Astrocyte of the cerebellum (primary cell): Measurements from ENCODE around the gene PCSK9.

Experiments
- DNase-seq: peaks from one replicate; pipeline ENCODE4 v3.0.0-alpha.2; 2011; ENCODE audit warnings: low read depth
- H3K4me3 ChIP-seq: 2 replicates; pipeline ENCODE4 v1.5.1; 2011; ENCODE audit warnings: mild to moderate bottlenecking, low read depth, low read length, moderate library complexity
- in situ Hi-C: cut with HindIII; loops from 2 replicates; pipeline ENCODE4 v1.10.0; 2017; ENCODE audit warnings: low sequenced_read_pairs
- TF ChIP-seq, protein P1 (sequence below): IDR thresholded peaks from 2 replicates; pipeline ENCODE4 v1.5.1; 2012; ENCODE audit warnings: low read length, low read depth, moderate library complexity, mild to moderate bottlenecking; ENCODE audit errors: missing control alignments

PCSK9 gene

DNA sequence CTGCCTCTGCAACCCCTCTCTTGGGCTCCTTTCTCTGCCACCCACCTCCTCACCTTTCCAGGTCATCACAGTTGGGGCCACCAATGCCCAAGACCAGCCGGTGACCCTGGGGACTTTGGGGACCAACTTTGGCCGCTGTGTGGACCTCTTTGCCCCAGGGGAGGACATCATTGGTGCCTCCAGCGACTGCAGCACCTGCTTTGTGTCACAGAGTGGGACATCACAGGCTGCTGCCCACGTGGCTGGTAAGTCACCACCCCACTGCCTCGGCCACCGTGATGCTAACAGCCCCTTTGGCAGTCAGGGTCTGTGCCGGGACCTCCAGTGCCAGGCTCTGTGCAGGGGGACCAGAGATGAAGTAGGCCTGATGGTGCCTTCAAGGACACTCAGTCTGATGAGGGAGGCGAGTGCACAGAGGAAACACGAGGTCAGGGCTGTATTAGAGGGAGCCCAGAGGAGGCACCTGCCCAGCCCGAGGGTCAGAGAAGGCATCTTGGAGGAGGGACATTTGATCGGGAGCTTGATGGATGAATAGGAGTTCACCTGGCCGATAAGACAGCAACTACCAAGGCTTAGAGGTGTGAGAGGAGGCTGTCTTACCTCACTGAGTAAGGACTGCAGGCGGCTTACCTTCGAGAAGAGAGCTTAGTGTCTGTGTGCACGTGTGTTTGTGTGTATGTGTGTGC lies 18.1 kb downstream of the PCSK9 start:
- in situ Hi-C loops: no loop called here
- TF ChIP-seq, protein P1, sequence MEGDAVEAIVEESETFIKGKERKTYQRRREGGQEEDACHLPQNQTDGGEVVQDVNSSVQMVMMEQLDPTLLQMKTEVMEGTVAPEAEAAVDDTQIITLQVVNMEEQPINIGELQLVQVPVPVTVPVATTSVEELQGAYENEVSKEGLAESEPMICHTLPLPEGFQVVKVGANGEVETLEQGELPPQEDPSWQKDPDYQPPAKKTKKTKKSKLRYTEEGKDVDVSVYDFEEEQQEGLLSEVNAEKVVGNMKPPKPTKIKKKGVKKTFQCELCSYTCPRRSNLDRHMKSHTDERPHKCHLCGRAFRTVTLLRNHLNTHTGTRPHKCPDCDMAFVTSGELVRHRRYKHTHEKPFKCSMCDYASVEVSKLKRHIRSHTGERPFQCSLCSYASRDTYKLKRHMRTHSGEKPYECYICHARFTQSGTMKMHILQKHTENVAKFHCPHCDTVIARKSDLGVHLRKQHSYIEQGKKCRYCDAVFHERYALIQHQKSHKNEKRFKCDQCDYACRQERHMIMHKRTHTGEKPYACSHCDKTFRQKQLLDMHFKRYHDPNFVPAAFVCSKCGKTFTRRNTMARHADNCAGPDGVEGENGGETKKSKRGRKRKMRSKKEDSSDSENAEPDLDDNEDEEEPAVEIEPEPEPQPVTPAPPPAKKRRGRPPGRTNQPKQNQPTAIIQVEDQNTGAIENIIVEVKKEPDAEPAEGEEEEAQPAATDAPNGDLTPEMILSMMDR: no peak
- DNase-seq: no peak
- H3K4me3 ChIP-seq: no peak overlapping the region

- in situ Hi-C loops: no loop called here
Observed at GRCh38 chr1:55057956-55058298, 18.6 kb downstream of the PCSK9 start.

DNA sequence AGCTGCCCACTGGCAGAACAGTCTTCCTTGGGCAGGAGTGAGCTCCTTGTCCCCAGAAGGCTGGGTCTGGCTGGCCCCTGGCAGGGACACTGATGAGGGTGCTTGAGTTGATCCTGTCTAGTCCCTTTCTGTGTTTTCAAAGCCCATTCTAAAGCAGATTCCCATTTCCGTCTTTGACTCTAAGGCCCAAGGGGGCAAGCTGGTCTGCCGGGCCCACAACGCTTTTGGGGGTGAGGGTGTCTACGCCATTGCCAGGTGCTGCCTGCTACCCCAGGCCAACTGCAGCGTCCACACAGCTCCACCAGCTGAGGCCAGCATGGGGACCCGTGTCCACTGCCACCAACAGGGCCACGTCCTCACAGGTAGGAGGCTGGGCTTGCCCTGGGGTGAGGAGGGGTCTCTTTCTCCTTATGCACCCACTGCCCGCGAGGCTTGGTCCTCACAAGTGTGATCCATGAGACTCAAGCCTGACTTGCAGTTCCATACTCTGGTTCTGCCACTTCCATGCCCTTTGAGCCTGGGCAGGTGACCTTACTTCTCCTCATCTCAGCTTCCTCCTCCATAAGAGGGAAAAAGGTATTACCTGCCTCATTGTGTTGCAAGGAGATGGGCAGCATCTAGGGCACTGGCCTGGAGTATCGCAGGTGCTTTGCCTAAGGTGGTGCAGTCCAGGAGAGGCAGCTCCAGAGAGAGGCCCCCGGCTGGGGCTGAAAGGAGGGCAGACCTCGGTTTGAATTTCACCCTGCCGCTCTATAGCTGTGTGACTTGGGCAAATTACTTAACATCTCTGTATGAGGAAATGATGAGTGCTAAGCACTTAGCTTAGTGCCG lies 20.2 kb downstream of the PCSK9 start:
- TF ChIP-seq, protein P1: no peak
- no peak overlapping the region for H3K4me3 ChIP-seq
- in situ Hi-C loops: no loop called here
- no peak for DNase-seq

More at GRCh38 chr1:55057956-55058298, 18.6 kb downstream of the PCSK9 start:
- DNase-seq: no peak
- H3K4me3 ChIP-seq: no peak overlapping the region
- TF ChIP-seq, protein P1: no peak

DNA sequence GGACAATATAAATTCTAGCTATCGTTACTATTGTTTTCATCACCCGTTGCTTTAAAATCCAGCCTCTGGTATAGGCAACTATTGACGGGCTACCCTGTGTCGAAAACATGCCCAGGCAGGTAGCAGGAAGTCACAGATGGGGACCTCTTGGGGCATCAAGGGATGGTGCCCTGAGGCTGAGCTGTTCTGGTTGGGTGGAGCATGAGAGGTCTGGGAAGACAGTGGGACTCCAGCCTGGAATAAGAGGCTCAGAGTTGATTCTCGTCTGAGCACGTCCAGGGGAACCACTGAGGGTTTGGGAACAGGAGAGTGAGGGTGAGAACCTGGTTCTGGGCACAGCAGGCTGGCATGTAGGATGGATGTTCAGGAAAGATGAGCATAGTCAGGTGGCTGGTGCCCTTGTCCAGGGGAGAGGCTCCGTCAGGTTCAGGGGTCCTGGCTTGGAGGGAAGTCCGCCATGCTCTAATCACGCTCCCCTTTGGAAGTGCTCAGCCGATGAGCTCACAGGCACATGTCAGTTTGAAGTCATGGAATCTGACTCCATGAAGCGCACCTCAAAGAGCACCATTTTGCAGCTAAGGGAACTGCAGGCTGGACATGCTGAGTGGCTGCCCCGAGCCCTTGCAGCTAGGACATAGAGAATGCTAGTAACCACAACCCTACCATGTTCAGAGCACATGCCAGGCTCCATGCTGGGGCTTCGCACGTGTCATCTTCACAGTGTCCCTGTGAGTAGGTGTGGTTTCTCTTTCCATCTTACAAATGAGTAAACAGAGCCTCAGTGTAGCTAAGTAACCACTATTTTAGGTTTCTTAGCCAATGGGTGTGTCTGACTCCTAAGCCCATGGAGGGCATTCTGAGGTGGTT lies 21.0 kb downstream of the PCSK9 start:
- in situ Hi-C loops: no loop called here
- DNase-seq: peak; percentile 13
- TF ChIP-seq, protein P1: no peak
- no peak overlapping the region for H3K4me3 ChIP-seq

DNA sequence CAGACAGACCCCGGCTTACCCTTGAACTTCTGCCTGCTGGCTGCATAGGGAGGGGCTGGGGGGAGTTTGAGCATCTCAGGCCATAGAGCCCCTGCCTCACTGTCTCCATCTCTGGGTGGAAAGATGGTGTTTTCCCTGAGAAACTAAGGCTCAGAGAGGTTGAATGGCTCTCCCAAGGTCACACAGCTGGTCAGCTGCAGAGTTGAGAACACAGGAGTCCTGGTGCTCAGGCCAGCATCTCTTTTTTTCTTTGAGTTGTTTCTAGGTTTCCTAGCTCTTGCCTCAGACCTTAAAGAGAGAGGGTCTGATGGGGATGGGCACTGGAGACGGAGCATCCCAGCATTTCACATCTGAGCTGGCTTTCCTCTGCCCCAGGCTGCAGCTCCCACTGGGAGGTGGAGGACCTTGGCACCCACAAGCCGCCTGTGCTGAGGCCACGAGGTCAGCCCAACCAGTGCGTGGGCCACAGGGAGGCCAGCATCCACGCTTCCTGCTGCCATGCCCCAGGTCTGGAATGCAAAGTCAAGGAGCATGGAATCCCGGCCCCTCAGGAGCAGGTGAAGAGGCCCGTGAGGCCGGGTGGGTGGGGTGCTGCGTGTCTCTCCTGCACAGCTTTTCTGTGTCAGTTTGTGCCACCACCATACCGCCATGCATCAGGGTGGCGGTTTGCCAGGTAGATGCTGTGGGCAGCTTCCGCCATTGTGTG lies 21.8 kb downstream of the PCSK9 start:
- TF ChIP-seq, protein P1: no peak

More for the DNA sequence above, 21.8 kb downstream of the PCSK9 start:
- no peak for DNase-seq
- in situ Hi-C loops: no loop called here
- H3K4me3 ChIP-seq: no peak overlapping the region
